Measurements from ENCODE around the gene VWA1. TPM values are rescaled to one million over a fixed set of nuclear protein-coding genes. Genes with fewer than 3 reads are reported as not detected.

VWA1 gene
- total and polyA plus RNA-seq, 10 of the 15 experiments (the other 5 are each of a cell fraction or from before 2014, with no cell fraction given): 0.02 to 1.7 (median 0.32) TPM; not detected in 2

GRCh38 chr1:1420654-1421141 is 14.8 kb upstream of the VWA1 start:
- intact Hi-C loops (cut with micrococcal nuclease; ENCODE audit: unreplicated experiment): no loop called here
- Histone ChIP-seq H3K36me3 (ENCODE audit: control insufficient read depth in 2 of 2, insufficient read depth in 2 of 2, low read length in 1 of 2) (no peaks in the 10 kb centered on the region), H3K4me1 (ENCODE audit: control insufficient read depth, insufficient read depth, low read length) (peaks cover 25% of the 10 kb centered on the region), H3K4me2 (ENCODE audit: control insufficient read depth, insufficient read depth) (no peak overlapping the region), H3K27ac (ENCODE audit: control insufficient read depth, insufficient read depth) (no peak overlapping the region), H3K9me3 (replicated peaks; ENCODE audit: control insufficient read depth, insufficient read depth, low read length) (no peaks in the 10 kb centered on the region), H2AFZ (ENCODE audit: control insufficient read depth, low read depth, low read length) (no peak overlapping the region), H4K20me1 (ENCODE audit: control insufficient read depth, insufficient read depth) (no peaks in the 10 kb centered on the region), H3K4me3 (no peak overlapping the region), H3K9ac (ENCODE audit: control insufficient read depth, insufficient read depth, low read length) (no peak overlapping the region), H3K79me2 (ENCODE audit: control insufficient read depth, insufficient read depth, low read length) (no peaks in the 10 kb centered on the region), H3K27me3 (replicated peaks in 1 of 2; ENCODE audit: control insufficient read depth in 2 of 2, insufficient read depth in 2 of 2, low read length in 1 of 2) (no peaks in the 10 kb centered on the region)
- ATAC-seq (no peak), FAIRE-seq (no peak), DNase-seq (ENCODE audit: low read depth, low spot score) (no peak)
- ChIA-PET POLR2A (interaction anchor here (2.2 kb wide), 1 partner anchor 12 kb away, joined by 9 read pairs; no protein-coding TSS in a partner anchor), RAD21 (ENCODE audit: unreplicated experiment) (no interaction called here), CTCF (no interaction called here), SMC1A (ENCODE audit: uncharacterized antibody, unreplicated experiment) (no interaction called here)
- BruUV-seq (replicated peaks): no TSS peak
- WGBS (ENCODE audit: insufficient coverage, insufficient replicate concordance, low lambda C conversion rate, missing lambda C conversion rate): 67% methylated on average over 6 of the region's 12 CpGs
- no peak for TF ChIP-seq POLR2AphosphoS2 (IDR thresholded peaks at IDR 0.05; ENCODE audit: low read depth, low read length)
- TF ChIP-seq CHD1 (IDR thresholded peaks at IDR 0.05; ENCODE audit: low read depth, low read length): no peak
- TF ChIP-seq BHLHE40 (IDR thresholded peaks at IDR 0.05; ENCODE audit: borderline replicate concordance in 1 of 2, low read depth in 2 of 2, low read length in 1 of 2): no peak
- in situ Hi-C loops (cut with MboI): no loop called here

GRCh38 chr1:1421147-1421906 is 14.2 kb upstream of the VWA1 start, which contains the start of gene ANKRD65:
TSS of gene ANKRD65 (minus strand) at chr1:1421276. CDS start at chr1:1421005, 271 bp downstream.
- no TSS peak for BruUV-seq (replicated peaks)
- CTCF ChIA-PET: no interaction called here
- Histone ChIP-seq H3K4me1 (ENCODE audit: control insufficient read depth, insufficient read depth, low read length) (peaks cover 25% of the 10 kb centered on the region), H3K36me3 (ENCODE audit: control insufficient read depth in 2 of 2, insufficient read depth in 2 of 2, low read length in 1 of 2) (no peaks in the 10 kb centered on the region), H3K4me2 (ENCODE audit: control insufficient read depth, insufficient read depth) (0 out of 2 replicates have a peak within 1 kb of the TSS, but pooled peaks have one; percentile 15), H2AFZ (ENCODE audit: control insufficient read depth, low read depth, low read length) (peak within 1 kb of the TSS; percentile 34; the same call in 1 of the 2 replicates), H3K27me3 (replicated peaks in 1 of 2; ENCODE audit: control insufficient read depth in 2 of 2, insufficient read depth in 2 of 2, low read length in 1 of 2) (no peaks in the 10 kb centered on the region), H3K27ac (ENCODE audit: control insufficient read depth, insufficient read depth) (no peak within 1 kb of the TSS), H3K9ac (ENCODE audit: control insufficient read depth, insufficient read depth, low read length) (peak within 1 kb of the TSS; percentile 8; the same call in 1 of the 2 replicates), H4K20me1 (ENCODE audit: control insufficient read depth, insufficient read depth) (no peaks in the 10 kb centered on the region), H3K4me3 (no peak within 1 kb of the TSS), H3K9me3 (replicated peaks; ENCODE audit: control insufficient read depth, insufficient read depth, low read length) (no peaks in the 10 kb centered on the region), H3K79me2 (ENCODE audit: control insufficient read depth, insufficient read depth, low read length) (no peaks in the 10 kb centered on the region)
- FAIRE-seq (no peak), ATAC-seq (peak; percentile 55), DNase-seq (ENCODE audit: low read depth, low spot score) (no peak)
- SMC1A ChIA-PET (ENCODE audit: uncharacterized antibody, unreplicated experiment): no interaction called here
- WGBS (ENCODE audit: insufficient coverage, insufficient replicate concordance, low lambda C conversion rate, missing lambda C conversion rate): 43% methylated on average over 18 of the region's 18 CpGs
- POLR2A ChIA-PET: interaction anchor here (2.2 kb wide), 1 partner anchor 13 kb away, joined by 9 read pairs; no protein-coding TSS in a partner anchor
- RAD21 ChIA-PET (ENCODE audit: unreplicated experiment): interaction anchor here (1.2 to 1.5 kb wide), 2 partner anchors 17 to 20 kb away, joined by 5 read pairs; no protein-coding TSS in a partner anchor
- intact Hi-C loops (cut with micrococcal nuclease; ENCODE audit: unreplicated experiment): no loop called here
- TF ChIP-seq ZNF687 (IDR thresholded peaks at IDR 0.05): 0 out of 2 replicates have a peak, but pooled peaks have one; percentile 45
- 0 out of 2 replicates have a peak, but pooled peaks have one; percentile 17 for TF ChIP-seq GATAD2B (conservative IDR thresholded peaks at IDR 0.05; ENCODE audit: low read depth)
- TF ChIP-seq E2F8 (IDR thresholded peaks at IDR 0.05; ENCODE audit: low read depth, partially characterized antibody): no peak
- in situ Hi-C loops (cut with MboI): no loop called here
